Measurements from ENCODE around the gene DLG2. TPM values are rescaled to one million over a fixed set of nuclear protein-coding genes. Genes with fewer than 3 reads are reported as not detected.
"Not testable (repeated sequence)": the region's sequence is repeated elsewhere in the genome, so short reads cannot be mapped to it uniquely, and the experiment has no call there.

Gene DLG2
- total and polyA plus RNA-seq, 12 donors = 1.0 to 14.8 (median 7.4) TPM

DNA sequence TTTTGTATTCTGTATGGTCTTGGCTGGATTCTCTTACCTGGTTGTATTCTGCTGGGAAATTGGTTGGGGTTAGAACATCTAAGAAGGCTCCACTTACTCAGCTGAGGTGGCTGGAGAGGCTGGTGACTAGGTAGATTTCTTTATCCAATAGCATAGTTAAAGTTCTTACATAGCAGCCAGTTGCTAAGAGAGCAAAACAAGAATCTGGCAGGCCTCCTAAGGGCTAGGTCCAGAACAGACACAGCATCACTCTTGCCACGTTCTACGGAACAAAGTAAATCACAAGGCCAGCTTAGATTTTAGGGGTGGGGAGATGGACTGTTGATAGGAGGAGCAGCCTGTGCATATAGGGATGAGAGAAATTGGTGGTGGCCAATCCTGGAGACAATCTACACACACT is 2199.6 kb downstream of the DLG2 start:
- intact Hi-C loops (cut with DNase I) = no loop called here
- no peak for DNase-seq
- no peaks in the 10 kb centered on the region for H3K36me3 ChIP-seq
- H3K27ac ChIP-seq = no peak overlapping the region
- 44 to 58% methylated on average over 2 of the region's 2 CpGs for WGBS, 2 donors
- H3K27me3 ChIP-seq = no peaks in the 10 kb centered on the region
- peaks cover 0 to 9% (median 0%) of the 10 kb centered on the region in 11 donors for H3K9me3 ChIP-seq
- no peaks in the 10 kb centered on the region for H3K4me1 ChIP-seq
- ATAC-seq = no peak
- H3K4me3 ChIP-seq = no peak overlapping the region
- TF ChIP-seq, protein P1, sequence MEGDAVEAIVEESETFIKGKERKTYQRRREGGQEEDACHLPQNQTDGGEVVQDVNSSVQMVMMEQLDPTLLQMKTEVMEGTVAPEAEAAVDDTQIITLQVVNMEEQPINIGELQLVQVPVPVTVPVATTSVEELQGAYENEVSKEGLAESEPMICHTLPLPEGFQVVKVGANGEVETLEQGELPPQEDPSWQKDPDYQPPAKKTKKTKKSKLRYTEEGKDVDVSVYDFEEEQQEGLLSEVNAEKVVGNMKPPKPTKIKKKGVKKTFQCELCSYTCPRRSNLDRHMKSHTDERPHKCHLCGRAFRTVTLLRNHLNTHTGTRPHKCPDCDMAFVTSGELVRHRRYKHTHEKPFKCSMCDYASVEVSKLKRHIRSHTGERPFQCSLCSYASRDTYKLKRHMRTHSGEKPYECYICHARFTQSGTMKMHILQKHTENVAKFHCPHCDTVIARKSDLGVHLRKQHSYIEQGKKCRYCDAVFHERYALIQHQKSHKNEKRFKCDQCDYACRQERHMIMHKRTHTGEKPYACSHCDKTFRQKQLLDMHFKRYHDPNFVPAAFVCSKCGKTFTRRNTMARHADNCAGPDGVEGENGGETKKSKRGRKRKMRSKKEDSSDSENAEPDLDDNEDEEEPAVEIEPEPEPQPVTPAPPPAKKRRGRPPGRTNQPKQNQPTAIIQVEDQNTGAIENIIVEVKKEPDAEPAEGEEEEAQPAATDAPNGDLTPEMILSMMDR (IDR thresholded peaks at IDR 0.05) = no peak

- H3K4me1 ChIP-seq = no peaks in the 10 kb centered on the region
These were observed 2202.0 kb downstream of the DLG2 start for GRCh38 chr11:83425137-83425466.

DNA sequence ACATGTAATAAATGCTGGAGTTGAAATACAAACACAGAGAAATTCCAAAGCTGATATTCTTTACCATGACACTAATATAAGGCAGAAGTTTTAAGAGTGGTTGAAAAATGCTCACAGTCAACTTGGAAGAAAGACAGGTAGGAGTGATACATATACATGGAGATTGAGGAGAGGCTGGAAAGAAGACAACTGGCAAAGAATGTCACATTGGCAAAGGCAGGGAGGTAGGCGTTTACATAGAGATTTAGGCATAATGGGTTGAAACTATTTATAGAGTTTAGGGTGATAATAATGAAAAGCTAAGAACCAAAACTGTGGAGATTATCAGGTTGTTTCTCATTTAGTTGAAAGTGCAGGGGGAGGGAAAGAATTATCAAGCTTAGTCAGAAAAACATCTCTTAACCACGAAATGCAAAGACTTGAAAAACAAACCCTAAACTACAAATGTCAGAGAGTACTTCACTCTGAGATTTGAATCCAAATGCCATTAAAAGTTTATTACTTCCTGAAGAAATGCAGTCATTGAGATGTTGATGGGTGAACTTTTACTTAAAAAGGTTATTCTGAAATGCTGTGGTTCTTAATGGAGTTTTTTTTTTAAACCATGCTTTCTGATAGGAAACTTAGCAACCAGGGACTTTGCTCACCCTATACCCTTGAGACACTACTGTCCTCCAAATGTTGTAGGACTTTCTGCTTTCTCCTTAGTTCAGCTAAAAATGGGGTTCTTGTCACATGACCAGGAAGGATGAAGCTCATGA is 2202.6 kb downstream of the DLG2 start:
- no peak overlapping the region for H3K27ac ChIP-seq
- ATAC-seq (no peak), DNase-seq (no peak)
- TF ChIP-seq, protein P1 (IDR thresholded peaks at IDR 0.05) = no peak
- WGBS, 2 donors = 53 to 67% methylated on average over 2 of the region's 2 CpGs
- no peaks in the 10 kb centered on the region for H3K36me3 ChIP-seq
- peaks cover 0 to 14% (median 0%) of the 10 kb centered on the region in 11 donors for H3K9me3 ChIP-seq
- intact Hi-C loops (cut with DNase I) = no loop called here
- H3K27me3 ChIP-seq = no peaks in the 10 kb centered on the region
- H3K4me1 ChIP-seq = no peaks in the 10 kb centered on the region
- H3K4me3 ChIP-seq = no peak overlapping the region

More at GRCh38 chr11:83425137-83425466, 2202.0 kb downstream of the DLG2 start:
- DNase-seq (no peak), ATAC-seq (peak in 2 of 8 donors; percentile 35 to 47)
- Histone ChIP-seq H3K9me3 (peaks cover 0 to 14% (median 0%) of the 10 kb centered on the region in 11 donors), H3K4me3 (no peak overlapping the region), H3K36me3 (no peaks in the 10 kb centered on the region), H3K27ac (no peak overlapping the region), H3K27me3 (no peaks in the 10 kb centered on the region)
- TF ChIP-seq, protein P1 (IDR thresholded peaks at IDR 0.05) = no peak
- intact Hi-C loops (cut with DNase I) = no loop called here

GRCh38 chr11:83422641-83423040 is 2204.5 kb downstream of the DLG2 start:
- H3K27me3 ChIP-seq; ATAC-seq; H3K4me3 ChIP-seq; H3K27ac ChIP-seq; H3K36me3 ChIP-seq; H3K4me1 ChIP-seq; intact Hi-C loops (cut with DNase I); DNase-seq: not testable (repeated sequence)
- peaks cover 0 to 14% (median 0%) of the 10 kb centered on the region in 11 donors for H3K9me3 ChIP-seq
- 85 to 90% methylated on average over 5 of the region's 5 CpGs for WGBS, 2 donors

All from heart right ventricle (tissue), 16 donors.